ENCODE measurements around the gene ALDH1A1.

ALDH1A1 gene

GRCh38 chr9:72857624-72857996 is 95.2 kb downstream of the ALDH1A1 start:
- no peak for TF ChIP-seq CTCF (IDR thresholded peaks at IDR 0.05; ENCODE audit: low read depth, low read length)
- H3K4me3 ChIP-seq (replicated peaks in 1 of 2; ENCODE audit: low read depth in 2 of 2, low read length in 2 of 2): no peak overlapping the region
- DNase-seq (ENCODE audit: low read depth in 2 of 2): no peak

- H3K4me3 ChIP-seq (replicated peaks in 1 of 2; ENCODE audit: low read depth in 2 of 2, low read length in 2 of 2): no peak overlapping the region
- TF ChIP-seq CTCF (IDR thresholded peaks at IDR 0.05; ENCODE audit: low read depth, low read length): peak; percentile 68
- peak; percentile 80 to 86 for DNase-seq (ENCODE audit: low read depth in 2 of 2)
These were observed 95.8 kb downstream of the ALDH1A1 start for GRCh38 chr9:72856972-72857623.

GRCh38 chr9:72855890-72856523 is 96.8 kb downstream of the ALDH1A1 start:
- TF ChIP-seq CTCF (IDR thresholded peaks at IDR 0.05; ENCODE audit: low read depth, low read length): no peak
- DNase-seq (ENCODE audit: low read depth in 2 of 2): no peak

GRCh38 chr9:72855321-72855720 is 97.5 kb downstream of the ALDH1A1 start:
- H3K4me3 ChIP-seq (replicated peaks in 1 of 2; ENCODE audit: low read depth in 2 of 2, low read length in 2 of 2): no peak overlapping the region
- TF ChIP-seq CTCF (IDR thresholded peaks at IDR 0.05; ENCODE audit: low read depth, low read length): no peak
- DNase-seq (ENCODE audit: low read depth in 2 of 2): no peak

More at GRCh38 chr9:72855890-72856523, 96.8 kb downstream of the ALDH1A1 start:
- no peak overlapping the region for H3K4me3 ChIP-seq (replicated peaks in 1 of 2; ENCODE audit: low read depth in 2 of 2, low read length in 2 of 2)
